Hypothalamus (tissue), 51 donors: Measurements from ENCODE around the gene UGT2B11.
A peak's percentile ranks its signal among the peaks of the same experiment; 100 is the strongest.
"Not testable (repeated sequence)": the region's sequence is repeated elsewhere in the genome, so short reads cannot be mapped to it uniquely, and the experiment has no call there.

Experiments used
- DNase-seq, 51 donors: peaks; one replicate each; lab custom pipeline; 2025; lab: John Stamatoyannopoulos, UW

Gene UGT2B11

GRCh38 chr4:69170233-69171134, 44.1 kb downstream of the UGT2B11 start:
- DNase-seq, result peak in 19 of 51 donors; percentile 0 to 36 (median 9)

GRCh38 chr4:69169171-69169570, 45.4 kb downstream of the UGT2B11 start:
- not testable (repeated sequence) for DNase-seq

GRCh38 chr4:69167300-69167699, 47.2 kb downstream of the UGT2B11 start:
- no peak for DNase-seq

- not testable (repeated sequence) for DNase-seq
Observed at GRCh38 chr4:69166376-69166775, 48.2 kb downstream of the UGT2B11 start.

- DNase-seq, result not testable (repeated sequence)
Observed at GRCh38 chr4:69165707-69166106, 48.8 kb downstream of the UGT2B11 start.

- no peak for DNase-seq
Observed at GRCh38 chr4:69156913-69157312, 57.6 kb downstream of the UGT2B11 start.

- DNase-seq, result no peak
Observed at GRCh38 chr4:69154021-69154420, 60.5 kb downstream of the UGT2B11 start.
